ENCODE results near the gene RNF149. TPM values are rescaled to one million over a fixed set of nuclear protein-coding genes. Genes with fewer than 3 reads are reported as not detected.

Gene RNF149
- polyA plus RNA-seq, 1 experiment: 18.8 TPM

- no peak for DNase-seq (ENCODE audit: low read depth, low spot score)
- ChIA-PET CTCF (interaction anchor here (0.6 to 0.7 kb wide), 2 partner anchors 107 to 822 kb away, joined by 3 to 5 read pairs; no protein-coding TSS in a partner anchor), POLR2A (no interaction called here)
- Histone ChIP-seq H3K9me3 (ENCODE audit: control insufficient read depth, insufficient read depth, low read length) (no peaks in the 10 kb centered on the region), H3K27me3 (ENCODE audit: control insufficient read depth, insufficient read depth, low read length) (no peaks in the 10 kb centered on the region), H3K27ac (ENCODE audit: low read depth, low read length) (no peak overlapping the region), H3K4me3 (ENCODE audit: low read depth, low read length) (no peak overlapping the region)
- TF ChIP-seq, protein P1, sequence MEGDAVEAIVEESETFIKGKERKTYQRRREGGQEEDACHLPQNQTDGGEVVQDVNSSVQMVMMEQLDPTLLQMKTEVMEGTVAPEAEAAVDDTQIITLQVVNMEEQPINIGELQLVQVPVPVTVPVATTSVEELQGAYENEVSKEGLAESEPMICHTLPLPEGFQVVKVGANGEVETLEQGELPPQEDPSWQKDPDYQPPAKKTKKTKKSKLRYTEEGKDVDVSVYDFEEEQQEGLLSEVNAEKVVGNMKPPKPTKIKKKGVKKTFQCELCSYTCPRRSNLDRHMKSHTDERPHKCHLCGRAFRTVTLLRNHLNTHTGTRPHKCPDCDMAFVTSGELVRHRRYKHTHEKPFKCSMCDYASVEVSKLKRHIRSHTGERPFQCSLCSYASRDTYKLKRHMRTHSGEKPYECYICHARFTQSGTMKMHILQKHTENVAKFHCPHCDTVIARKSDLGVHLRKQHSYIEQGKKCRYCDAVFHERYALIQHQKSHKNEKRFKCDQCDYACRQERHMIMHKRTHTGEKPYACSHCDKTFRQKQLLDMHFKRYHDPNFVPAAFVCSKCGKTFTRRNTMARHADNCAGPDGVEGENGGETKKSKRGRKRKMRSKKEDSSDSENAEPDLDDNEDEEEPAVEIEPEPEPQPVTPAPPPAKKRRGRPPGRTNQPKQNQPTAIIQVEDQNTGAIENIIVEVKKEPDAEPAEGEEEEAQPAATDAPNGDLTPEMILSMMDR (IDR thresholded peaks at IDR 0.05; ENCODE audit: low read depth, low read length): no peak
Observed at GRCh38 chr2:101300836-101301235, 7.7 kb downstream of the RNF149 start.

GRCh38 chr2:101300164-101300563 lies 8.3 kb downstream of the RNF149 start:
- CTCF ChIA-PET: interaction anchor here (0.6 to 1.2 kb wide), 2 partner anchors 87 to 108 kb away, joined by 3 read pairs; no protein-coding TSS in a partner anchor
- no peak for DNase-seq (ENCODE audit: low read depth, low spot score)
- Histone ChIP-seq H3K27me3 (ENCODE audit: control insufficient read depth, insufficient read depth, low read length) (no peaks in the 10 kb centered on the region), H3K9me3 (ENCODE audit: control insufficient read depth, insufficient read depth, low read length) (no peaks in the 10 kb centered on the region), H3K27ac (ENCODE audit: low read depth, low read length) (no peak overlapping the region), H3K4me3 (ENCODE audit: low read depth, low read length) (no peak overlapping the region)
- TF ChIP-seq, protein P1 (IDR thresholded peaks at IDR 0.05; ENCODE audit: low read depth, low read length): no peak
- POLR2A ChIA-PET: no interaction called here

DNA sequence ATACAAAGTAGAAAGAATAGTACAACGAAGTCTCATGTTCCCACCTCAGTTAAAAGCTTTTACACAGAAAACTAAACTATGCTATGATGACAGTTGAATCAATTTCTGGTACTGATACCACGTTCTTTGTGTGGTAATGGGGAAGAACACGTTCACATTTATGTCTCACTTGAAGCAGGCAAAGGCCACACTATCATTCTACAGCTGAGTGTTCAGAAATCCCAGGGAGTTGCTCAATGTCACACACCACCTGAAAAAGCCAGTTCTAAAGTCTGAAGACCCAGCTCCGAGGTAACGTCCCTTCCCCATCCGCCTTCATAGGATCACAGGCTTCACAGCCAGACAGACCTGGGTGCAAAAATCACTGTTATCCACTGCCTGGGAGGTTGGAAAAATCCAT lies 8.9 kb downstream of the RNF149 start:
- CTCF ChIA-PET: interaction anchor here (0.6 to 1.2 kb wide), 3 partner anchors 87 to 517 kb away, joined by 3 read pairs; no protein-coding TSS in a partner anchor
- Histone ChIP-seq H3K4me3 (ENCODE audit: low read depth, low read length) (no peak overlapping the region), H3K27me3 (ENCODE audit: control insufficient read depth, insufficient read depth, low read length) (no peaks in the 10 kb centered on the region), H3K9me3 (ENCODE audit: control insufficient read depth, insufficient read depth, low read length) (no peaks in the 10 kb centered on the region), H3K27ac (ENCODE audit: low read depth, low read length) (no peak overlapping the region)
- TF ChIP-seq, protein P1 (IDR thresholded peaks at IDR 0.05; ENCODE audit: low read depth, low read length): no peak
- DNase-seq (ENCODE audit: low read depth, low spot score): no peak
- POLR2A ChIA-PET: no interaction called here

DNA sequence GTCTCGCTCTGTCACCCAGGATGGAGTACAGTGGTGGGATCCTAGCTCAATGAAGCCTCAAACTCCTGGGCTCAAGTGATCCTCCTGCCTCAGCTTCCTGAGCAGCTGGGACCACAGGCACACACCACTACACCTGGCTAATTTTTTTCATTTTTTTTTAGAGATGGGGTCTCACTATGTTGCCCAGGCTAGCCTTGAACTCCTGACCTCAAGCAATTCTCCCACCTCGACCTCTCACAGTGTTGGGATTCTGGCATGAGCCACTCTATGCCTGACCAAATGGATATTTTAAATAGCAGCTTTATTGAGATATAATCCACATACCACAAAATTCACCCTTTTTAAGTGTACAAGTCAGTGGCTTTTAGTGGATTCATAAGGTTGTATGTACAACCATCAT lies 11.1 kb downstream of the RNF149 start:
- TF ChIP-seq, protein P1 (IDR thresholded peaks at IDR 0.05; ENCODE audit: low read depth, low read length): no peak
- Histone ChIP-seq H3K27ac (ENCODE audit: low read depth, low read length) (no peak overlapping the region), H3K9me3 (ENCODE audit: control insufficient read depth, insufficient read depth, low read length) (no peaks in the 10 kb centered on the region), H3K4me3 (ENCODE audit: low read depth, low read length) (no peak overlapping the region), H3K27me3 (ENCODE audit: control insufficient read depth, insufficient read depth, low read length) (no peaks in the 10 kb centered on the region)
- POLR2A ChIA-PET: no interaction called here
- DNase-seq (ENCODE audit: low read depth, low spot score): no peak
- CTCF ChIA-PET: interaction anchor here (2.1 kb wide), 1 partner anchor 45 kb away, joined by 4 read pairs; no protein-coding TSS in a partner anchor

DNA sequence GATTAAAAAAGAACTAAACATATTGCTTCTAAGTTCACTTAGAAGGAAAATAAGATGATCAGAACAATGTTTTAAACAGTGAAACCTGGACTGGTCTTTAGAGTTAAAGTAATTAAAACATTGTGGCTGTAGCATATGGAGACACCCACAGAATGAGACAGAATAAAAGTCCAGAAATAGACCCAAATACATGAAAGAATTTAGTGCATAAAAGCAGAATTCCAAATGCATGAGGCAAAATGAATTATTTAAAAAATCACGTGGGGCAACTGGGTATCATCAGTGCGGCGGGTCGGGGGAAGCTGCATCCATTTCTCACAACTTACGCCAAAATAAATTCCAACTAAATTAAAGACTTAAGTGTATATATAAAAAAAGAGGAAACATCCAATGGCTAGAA lies 12.1 kb downstream of the RNF149 start:
- no peak for DNase-seq (ENCODE audit: low read depth, low spot score)
- Histone ChIP-seq H3K9me3 (ENCODE audit: control insufficient read depth, insufficient read depth, low read length) (no peaks in the 10 kb centered on the region), H3K27me3 (ENCODE audit: control insufficient read depth, insufficient read depth, low read length) (no peaks in the 10 kb centered on the region), H3K4me3 (ENCODE audit: low read depth, low read length) (no peak overlapping the region), H3K27ac (ENCODE audit: low read depth, low read length) (no peak overlapping the region)
- TF ChIP-seq, protein P1 (IDR thresholded peaks at IDR 0.05; ENCODE audit: low read depth, low read length): no peak
- CTCF ChIA-PET: interaction anchor here (2.1 kb wide), 1 partner anchor 46 kb away, joined by 4 read pairs; no protein-coding TSS in a partner anchor
- POLR2A ChIA-PET: interaction anchor here (0.9 kb wide), 1 partner anchor 9 kb away, joined by 3 read pairs; no protein-coding TSS in a partner anchor
